HepG2 (cell line): ENCODE data around the gene TH. TPM values are rescaled to one million over a fixed set of nuclear protein-coding genes. Genes with fewer than 3 reads are reported as not detected.

Experiments
- ATF7-NPFF ChIP-seq: sonication (generic); formaldehyde crosslinking; IDR thresholded peaks from 2 replicates; pipeline ENCODE4 v1.8.1; 2023; ENCODE audit warnings: mild to moderate bottlenecking, low read depth, missing genetic modification reagents, moderate library complexity
- CAMTA2 ChIP-seq: sonication (generic); formaldehyde crosslinking; IDR thresholded peaks from 2 replicates; pipeline ENCODE4 v1.4.0; 2020; ENCODE audit warnings: mild to moderate bottlenecking, missing genetic modification reagents, borderline replicate concordance
- HOXA5 ChIP-seq: sonication (generic); formaldehyde crosslinking; IDR thresholded peaks from 2 replicates; pipeline ENCODE4 v1.4.0; 2020; ENCODE audit warnings: missing genetic modification reagents
- HOXA9 ChIP-seq: sonication (generic); formaldehyde crosslinking; IDR thresholded peaks from 2 replicates; pipeline ENCODE4 v1.8.1; 2022; ENCODE audit warnings: missing genetic modification reagents, mild to moderate bottlenecking, moderate library complexity, borderline replicate concordance
- JUND ChIP-seq: sonication (generic); formaldehyde crosslinking; IDR thresholded peaks from 2 replicates; pipeline ENCODE4 v1.8.0; 2022; ENCODE audit warnings: mild to moderate bottlenecking, missing genetic modification reagents
- MAZ ChIP-seq, 2 experiments: sonication (generic) in 1 of 2; formaldehyde crosslinking in 1 of 2; IDR thresholded peaks; 2 replicates each; pipeline versions ENCODE4 v1.5.0 to v1.6.1; 2012 to 2020; ENCODE audit warnings: low read depth in 2 of 2, mild to moderate bottlenecking in 2 of 2, borderline replicate concordance in 1 of 2, improper control_type of control experiment in 1 of 2, low read length in 1 of 2, missing genetic modification reagents in 1 of 2, moderate library complexity in 1 of 2
- MED13 ChIP-seq: sonication (generic); formaldehyde crosslinking; IDR thresholded peaks from 2 replicates; pipeline ENCODE4 v1.5.0; 2020; ENCODE audit warnings: missing genetic modification reagents
- MEIS1 ChIP-seq: sonication (generic); formaldehyde crosslinking; IDR thresholded peaks from 2 replicates; pipeline ENCODE4 v1.9.0; 2021; ENCODE audit warnings: mild to moderate bottlenecking, missing genetic modification reagents, moderate library complexity, borderline replicate concordance
- NFE2L1 ChIP-seq: sonication (generic); formaldehyde crosslinking; IDR thresholded peaks from 2 replicates; pipeline ENCODE4 v1.4.0; 2020; ENCODE audit warnings: missing genetic modification reagents, mild to moderate bottlenecking, borderline replicate concordance
- NFRKB ChIP-seq: fragments of 450-650 bp; IDR thresholded peaks from 2 replicates; pipeline ENCODE4 v1.6.1; 2017
- SUZ12 ChIP-seq: fragments of 150-350 bp; IDR thresholded peaks from 2 replicates; pipeline ENCODE4 v1.6.1; 2014; ENCODE audit warnings: low read depth, low read length
- TCF12 ChIP-seq, 2 experiments: fragments of 450-650 bp in 1 of 2; sonication (generic) in 1 of 2; formaldehyde crosslinking in 1 of 2; IDR thresholded peaks; 2 replicates each; pipeline versions ENCODE4 v1.6.1 to v1.8.0; 2017 to 2022; ENCODE audit warnings: antibody characterized with exemption in 1 of 2, mild to moderate bottlenecking in 1 of 2, missing genetic modification reagents in 1 of 2, moderate library complexity in 1 of 2
- ZC3H13 ChIP-seq: sonication (generic); formaldehyde crosslinking; IDR thresholded peaks from 2 replicates; pipeline ENCODE4 v1.8.1; 2023; ENCODE audit warnings: mild to moderate bottlenecking, missing genetic modification reagents, moderate library complexity
- ZNF180 ChIP-seq: sonication (generic); formaldehyde crosslinking; IDR thresholded peaks from 2 replicates; pipeline ENCODE4 v1.4.0; 2020; ENCODE audit warnings: low read depth, missing genetic modification reagents, borderline replicate concordance
- ZNF205 ChIP-seq: IDR thresholded peaks from 2 replicates; pipeline ENCODE4 v1.6.1; 2018; ENCODE audit warnings: missing biosample characterization, missing genetic modification reagents
- ZNF251 ChIP-seq: sonication (generic); formaldehyde crosslinking; IDR thresholded peaks from 2 replicates; pipeline ENCODE4 v1.9.0; 2021; ENCODE audit warnings: mild to moderate bottlenecking, missing genetic modification reagents
- ZNF674 ChIP-seq: sonication (generic); formaldehyde crosslinking; IDR thresholded peaks from 2 replicates; pipeline ENCODE4 v1.5.0; 2020; ENCODE audit warnings: low read depth, mild to moderate bottlenecking, missing genetic modification reagents
- ZNF747 ChIP-seq: sonication (generic); formaldehyde crosslinking; IDR thresholded peaks from 2 replicates; pipeline ENCODE4 v1.8.1; 2023; ENCODE audit warnings: missing genetic modification reagents, mild to moderate bottlenecking, borderline replicate concordance
- ZNF766 ChIP-seq: sonication (generic); formaldehyde crosslinking; IDR thresholded peaks from 2 replicates; pipeline ENCODE4 v1.5.0; 2020; ENCODE audit warnings: missing genetic modification reagents, borderline replicate concordance
- polyA plus RNA-seq, 8 experiments: library from polyadenylated mRNA; depleted of rRNA in 3 of 8; stranded (reverse) in 7 of 8; unstranded in 1 of 8; fragments of >200 nt; fragmentation: Illumina TruSeq in 4 of 8; extraction: Trizol in 4 of 8; gene quantifications; 2 replicates each; pipeline versions ENCODE4 v1.2.1 to v1.2.3, GENCODE V29; 2011 to 2016; ENCODE audit warnings: low read depth in 4 of 8, missing spikeins in 1 of 8, mixed read lengths in 1 of 8; ENCODE audit not compliant: insufficient read depth in 1 of 8
- total RNA-seq, 5 experiments: library from RNA; depleted of rRNA; stranded (reverse); fragments of >200 nt; fragmentation: Illumina TruSeq; extraction: Trizol; gene quantifications; 2 replicates each; pipeline ENCODE4 v1.2.3, GENCODE V29; 2016; ENCODE audit warnings: low read depth in 1 of 5
- TF ChIP-seq, protein P1 (sequence below): sonication (generic); formaldehyde crosslinking; IDR thresholded peaks from 2 replicates; pipeline ENCODE4 v1.8.0; 2022; ENCODE audit warnings: mild to moderate bottlenecking, missing genetic modification reagents, moderate library complexity
- TF ChIP-seq, protein P2 (sequence below): sonication (generic); formaldehyde crosslinking; IDR thresholded peaks from 2 replicates; pipeline ENCODE4 v1.8.0; 2022; ENCODE audit warnings: mild to moderate bottlenecking, missing genetic modification reagents, borderline replicate concordance
- TF ChIP-seq, protein P3 (sequence below): sonication (generic); formaldehyde crosslinking; IDR thresholded peaks from 2 replicates; pipeline ENCODE4 v1.5.0; 2020; ENCODE audit warnings: missing genetic modification reagents, mild to moderate bottlenecking, borderline replicate concordance
- TF ChIP-seq, protein P4 (sequence below): sonication (generic); formaldehyde crosslinking; IDR thresholded peaks from 2 replicates; pipeline ENCODE4 v1.4.0; 2020; ENCODE audit warnings: missing genetic modification reagents; ENCODE audit errors: not compliant biosample characterization

TH gene
- total and polyA plus RNA-seq, 2 of the 13 experiments (the other 11 are each of a cell fraction or from before 2014, with no cell fraction given) = 0.36 TPM; not detected in 1

DNA sequence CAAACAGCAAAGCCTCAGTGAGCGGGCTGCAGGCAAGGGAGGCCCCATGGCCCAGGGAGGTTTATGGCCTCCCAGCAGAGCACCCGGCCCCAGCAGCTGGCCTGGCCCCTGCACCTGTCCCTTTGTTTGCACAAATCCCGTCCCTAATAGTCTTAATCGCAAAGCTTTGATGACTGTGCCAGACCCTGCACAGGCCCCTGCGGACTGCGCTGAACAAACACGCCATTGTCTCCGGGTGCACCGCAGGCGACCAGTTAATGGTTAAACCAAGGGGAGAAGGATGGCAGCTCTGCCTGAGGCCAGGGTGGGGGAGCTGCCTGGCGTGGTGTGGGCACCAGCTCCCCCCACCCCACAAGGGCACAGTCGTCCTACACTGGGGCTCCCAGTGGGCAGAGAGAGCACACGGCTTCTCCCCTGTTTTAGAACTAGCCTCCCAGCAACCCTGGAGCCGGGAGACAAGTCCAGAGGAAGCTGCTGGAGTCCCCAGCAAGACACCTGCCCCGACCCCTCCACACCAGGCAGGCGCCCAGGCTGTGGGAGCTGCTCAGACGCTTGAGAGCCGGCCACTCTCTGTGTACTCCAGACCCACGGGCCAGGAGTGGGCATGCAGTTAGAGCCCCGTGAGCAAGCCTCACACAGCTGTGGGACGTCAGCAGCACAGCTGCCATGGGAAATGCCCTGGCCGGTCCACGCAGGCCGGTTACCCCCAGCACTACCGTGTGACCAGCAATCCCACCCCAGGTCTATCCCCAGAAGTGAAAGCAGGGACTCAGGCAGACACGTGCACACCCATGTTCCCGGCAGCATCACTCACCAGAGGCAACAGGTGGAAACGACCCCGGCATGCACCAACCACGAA lies 39.7 kb upstream of the TH start (continued):
- TF ChIP-seq HOXA9 (CRISPR knock-in tag) = peak; percentile 50; the same call in 1 of the 2 replicates
- TF ChIP-seq MEIS1 = 0 out of 2 replicates have a peak, but pooled peaks have one; percentile 24
- TF ChIP-seq ZNF180 (CRISPR knock-in tag) = no peak
- peak; percentile 95 for TF ChIP-seq ZNF205 (CRISPR knock-in tag)
- TF ChIP-seq TCF12 (IDR thresholded peaks at IDR 0.05) = no peak
- peak; percentile 99 for TF ChIP-seq TCF12 (CRISPR knock-in tag; IDR thresholded peaks at IDR 0.05)
- TF ChIP-seq, protein P1, sequence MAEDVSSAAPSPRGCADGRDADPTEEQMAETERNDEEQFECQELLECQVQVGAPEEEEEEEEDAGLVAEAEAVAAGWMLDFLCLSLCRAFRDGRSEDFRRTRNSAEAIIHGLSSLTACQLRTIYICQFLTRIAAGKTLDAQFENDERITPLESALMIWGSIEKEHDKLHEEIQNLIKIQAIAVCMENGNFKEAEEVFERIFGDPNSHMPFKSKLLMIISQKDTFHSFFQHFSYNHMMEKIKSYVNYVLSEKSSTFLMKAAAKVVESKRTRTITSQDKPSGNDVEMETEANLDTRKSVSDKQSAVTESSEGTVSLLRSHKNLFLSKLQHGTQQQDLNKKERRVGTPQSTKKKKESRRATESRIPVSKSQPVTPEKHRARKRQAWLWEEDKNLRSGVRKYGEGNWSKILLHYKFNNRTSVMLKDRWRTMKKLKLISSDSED (CRISPR knock-in tag) = no peak
- TF ChIP-seq MED13 (CRISPR knock-in tag) = peak; percentile 98
- no peak for TF ChIP-seq NFE2L1 (CRISPR knock-in tag)
- TF ChIP-seq JUND (CRISPR knock-in tag) = peak; percentile 77
- TF ChIP-seq HOXA5 (CRISPR knock-in tag) = peak; percentile 51; the same call in 1 of the 2 replicates
- TF ChIP-seq, protein P2, sequence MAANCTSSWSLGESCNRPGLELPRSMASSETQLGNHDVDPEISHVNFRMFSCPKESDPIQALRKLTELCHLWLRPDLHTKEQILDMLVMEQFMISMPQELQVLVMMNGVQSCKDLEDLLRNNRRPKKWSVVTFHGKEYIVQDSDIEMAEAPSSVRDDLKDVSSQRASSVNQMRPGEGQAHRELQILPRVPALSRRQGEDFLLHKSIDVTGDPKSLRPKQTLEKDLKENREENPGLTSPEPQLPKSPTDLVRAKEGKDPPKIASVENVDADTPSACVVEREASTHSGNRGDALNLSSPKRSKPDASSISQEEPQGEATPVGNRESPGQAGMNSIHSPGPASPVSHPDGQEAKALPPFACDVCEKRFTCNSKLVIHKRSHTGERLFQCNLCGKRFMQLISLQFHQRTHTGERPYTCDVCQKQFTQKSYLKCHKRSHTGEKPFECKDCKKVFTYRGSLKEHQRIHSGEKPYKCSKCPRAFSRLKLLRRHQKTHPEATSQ (CRISPR knock-in tag) = peak; percentile 91; the same call in 1 of the 2 replicates
- no peak for TF ChIP-seq SUZ12
- 0 out of 2 replicates have a peak, but pooled peaks have one; percentile 47 for TF ChIP-seq ZC3H13 (CRISPR knock-in tag)
- TF ChIP-seq CAMTA2 (CRISPR knock-in tag) = peak; percentile 72; the same call in 1 of the 2 replicates
- TF ChIP-seq NFRKB = no peak
- TF ChIP-seq, protein P3, sequence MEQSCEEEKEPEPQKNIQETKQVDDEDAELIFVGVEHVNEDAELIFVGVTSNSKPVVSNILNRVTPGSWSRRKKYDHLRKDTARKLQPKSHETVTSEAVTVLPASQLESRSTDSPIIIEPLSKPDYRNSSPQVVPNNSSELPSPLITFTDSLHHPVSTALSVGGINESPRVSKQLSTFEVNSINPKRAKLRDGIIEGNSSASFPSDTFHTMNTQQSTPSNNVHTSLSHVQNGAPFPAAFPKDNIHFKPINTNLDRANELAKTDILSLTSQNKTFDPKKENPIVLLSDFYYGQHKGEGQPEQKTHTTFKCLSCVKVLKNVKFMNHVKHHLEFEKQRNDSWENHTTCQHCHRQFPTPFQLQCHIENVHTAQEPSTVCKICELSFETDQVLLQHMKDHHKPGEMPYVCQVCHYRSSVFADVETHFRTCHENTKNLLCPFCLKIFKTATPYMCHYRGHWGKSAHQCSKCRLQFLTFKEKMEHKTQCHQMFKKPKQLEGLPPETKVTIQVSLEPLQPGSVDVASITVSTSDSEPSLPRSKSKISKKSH (CRISPR knock-in tag) = no peak; the same call in 1 of the 2 replicates
- TF ChIP-seq ZNF251 (CRISPR knock-in tag) = no peak
- TF ChIP-seq MAZ (IDR thresholded peaks at IDR 0.05; ENCODE audit: borderline replicate concordance, low read depth, low read length) = peak; percentile 68; the same call in 1 of the 2 replicates
- TF ChIP-seq MAZ (CRISPR knock-in tag; IDR thresholded peaks at IDR 0.05; ENCODE audit: low read depth) = peak; percentile 77
- TF ChIP-seq ZNF747 (CRISPR knock-in tag) = peak; percentile 99
- TF ChIP-seq, protein P4, sequence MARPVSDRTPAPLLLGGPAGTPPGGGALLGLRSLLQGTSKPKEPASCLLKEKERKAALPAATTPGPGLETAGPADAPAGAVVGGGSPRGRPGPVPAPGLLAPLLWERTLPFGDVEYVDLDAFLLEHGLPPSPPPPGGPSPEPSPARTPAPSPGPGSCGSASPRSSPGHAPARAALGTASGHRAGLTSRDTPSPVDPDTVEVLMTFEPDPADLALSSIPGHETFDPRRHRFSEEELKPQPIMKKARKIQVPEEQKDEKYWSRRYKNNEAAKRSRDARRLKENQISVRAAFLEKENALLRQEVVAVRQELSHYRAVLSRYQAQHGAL (CRISPR knock-in tag) = no peak
- no peak for TF ChIP-seq ZNF674 (CRISPR knock-in tag)
- no peak; the same call in 1 of the 2 replicates for TF ChIP-seq ZNF766 (CRISPR knock-in tag)
- 0 out of 2 replicates have a peak, but pooled peaks have one; percentile 38 for TF ChIP-seq ATF7-NPFF (CRISPR knock-in tag)
